Esophagus squamous epithelium (tissue), 5 donors: ENCODE results near the gene HSPA1L. TPM values are rescaled to one million over a fixed set of nuclear protein-coding genes. Genes with fewer than 3 reads are reported as not detected.
A peak's percentile ranks its signal among the peaks of the same experiment; 100 is the strongest.

ENCODE experiments used
- DNase-seq: peaks from one replicate; lab custom pipeline; 2025; lab: John Stamatoyannopoulos, UW
- H3K27ac ChIP-seq, 4 donors: fragments of 200-600 bp; sonication (generic); one replicate each; pipeline ENCODE4 v1.5.1; 2016 to 2019; ENCODE audit warnings: mild to moderate bottlenecking in 1 of 4
- H3K27me3 ChIP-seq, 4 donors: fragments of 200-600 bp; sonication (generic); 1 replicate in 3 of 4; 2 replicates in 1 of 4; pipeline versions ENCODE4 v1.5.1 to v1.6.0; 2017 to 2021; ENCODE audit warnings: antibody characterized with exemption in 1 of 4
- H3K36me3 ChIP-seq, 3 donors: fragments of 200-600 bp; sonication (generic); one replicate each; pipeline ENCODE4 v1.5.1; 2016 to 2019
- H3K4me1 ChIP-seq, 3 donors: fragments of 200-600 bp; sonication (generic); one replicate each; pipeline ENCODE4 v1.5.1; 2017 to 2019
- H3K4me3 ChIP-seq, 4 donors: fragments of 200-600 bp; sonication (generic); 1 replicate in 3 of 4; 2 replicates in 1 of 4; pipeline ENCODE4 v1.5.1; 2016 to 2019; ENCODE audit warnings: mild to moderate bottlenecking in 2 of 4, moderate library complexity in 1 of 4
- H3K9me3 ChIP-seq, 3 donors: fragments of 200-600 bp; sonication (generic); one replicate each; pipeline ENCODE4 v1.5.1; 2016 to 2019
- POLR2A ChIP-seq, 4 donors: fragments of 450-650 bp; IDR thresholded peaks; one replicate each; pipeline ENCODE4 v1.6.1; 2017; ENCODE audit warnings: antibody characterized with exemption in 4 of 4, mild to moderate bottlenecking in 4 of 4, moderate library complexity in 3 of 4
- WGBS, 2 donors: methylation state at CpG; one replicate each; pipeline ENCODE4 v1.1.5; 2018; 5-methylcytosine and 5-hydroxymethylcytosine counted together
- intact Hi-C: fragments of 100-400 bp; cut with DNase I; formaldehyde crosslinking; loops from one replicate; pipeline ENCODE4 v1.15.0; 2022
- total RNA-seq, 4 donors: library from RNA; depleted of rRNA; stranded (reverse); fragments of >200 nt; gene quantifications; one replicate each; pipeline ENCODE4 v1.1.0, GENCODE V29; 2016
- TF ChIP-seq, protein P1 (sequence below), 6 experiments: fragments of 450-650 bp in 4 of 6; fragments of 200-600 bp in 2 of 6; sonication (generic) in 2 of 6; IDR thresholded peaks; one replicate each; pipeline ENCODE4 v1.5.1; 2016 to 2019; ENCODE audit warnings: antibody characterized with exemption in 6 of 6, mild to moderate bottlenecking in 4 of 6, moderate library complexity in 4 of 6
- donor health status: DM: yes; HTN: yes; CAD: no.

The HSPA1L gene
- total RNA-seq, 4 donors from 2014 or later = 0.35 to 0.97 (median 0.57) TPM

DNA sequence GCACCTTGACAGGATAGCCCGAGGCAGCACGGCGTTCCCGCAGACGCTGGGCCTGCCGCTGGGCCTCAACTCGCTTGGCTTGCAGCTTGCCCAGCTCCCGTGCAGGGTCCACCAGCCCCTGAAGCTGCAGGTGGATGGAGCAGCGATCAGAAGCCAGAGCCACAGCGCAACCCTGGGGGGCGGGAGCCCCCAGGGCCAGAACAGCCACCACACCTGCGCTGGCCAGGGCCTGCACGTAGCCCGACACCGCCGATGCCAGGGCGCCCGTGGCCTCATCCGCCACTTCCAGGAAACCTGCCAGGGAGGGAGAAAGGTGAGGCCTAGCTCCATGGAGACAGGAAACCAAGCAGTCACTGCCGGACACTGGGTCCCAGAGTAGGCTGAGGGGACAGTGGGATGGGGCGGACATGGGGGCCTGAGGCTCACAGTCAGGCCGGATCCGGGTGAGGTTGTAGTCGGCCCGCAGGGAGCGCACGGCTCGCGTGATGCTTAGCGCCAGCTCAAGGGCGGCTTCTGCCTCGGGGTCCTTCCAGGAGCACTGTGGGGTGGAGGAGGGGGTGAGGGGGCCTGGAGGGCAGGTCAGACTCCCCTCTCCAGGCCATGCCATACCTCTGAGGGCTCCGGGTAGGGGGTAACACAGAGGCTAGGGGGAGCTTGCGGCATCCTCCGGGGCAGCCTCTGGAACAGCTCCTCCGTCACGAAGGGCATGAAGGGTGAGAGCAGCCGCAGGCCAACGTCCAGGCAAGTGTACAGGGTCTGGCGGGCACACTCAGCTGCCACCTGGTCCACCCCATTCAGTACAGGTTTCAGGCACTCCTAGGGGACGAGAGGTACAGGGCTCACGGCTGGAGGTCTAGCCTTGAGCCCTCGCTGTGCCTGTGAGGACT lies 35.8 kb downstream of the HSPA1L start:
- no peak overlapping the region for H3K4me3 ChIP-seq
- no peak overlapping the region for H3K27ac ChIP-seq
- peaks cover 17 to 66% (median 29%) of the 10 kb centered on the region in 3 donors for H3K36me3 ChIP-seq
- no peaks in the 10 kb centered on the region for H3K9me3 ChIP-seq
- intact Hi-C loops = no loop called here
- H3K4me1 ChIP-seq = peaks cover 13 to 32% (median 14%) of the 10 kb centered on the region in 3 donors
- H3K27me3 ChIP-seq = no peaks in the 10 kb centered on the region
- no peak for DNase-seq
- WGBS, 2 donors = 80 to 100% methylated on average over 1 of the region's 43 CpGs
- TF ChIP-seq, protein P1, sequence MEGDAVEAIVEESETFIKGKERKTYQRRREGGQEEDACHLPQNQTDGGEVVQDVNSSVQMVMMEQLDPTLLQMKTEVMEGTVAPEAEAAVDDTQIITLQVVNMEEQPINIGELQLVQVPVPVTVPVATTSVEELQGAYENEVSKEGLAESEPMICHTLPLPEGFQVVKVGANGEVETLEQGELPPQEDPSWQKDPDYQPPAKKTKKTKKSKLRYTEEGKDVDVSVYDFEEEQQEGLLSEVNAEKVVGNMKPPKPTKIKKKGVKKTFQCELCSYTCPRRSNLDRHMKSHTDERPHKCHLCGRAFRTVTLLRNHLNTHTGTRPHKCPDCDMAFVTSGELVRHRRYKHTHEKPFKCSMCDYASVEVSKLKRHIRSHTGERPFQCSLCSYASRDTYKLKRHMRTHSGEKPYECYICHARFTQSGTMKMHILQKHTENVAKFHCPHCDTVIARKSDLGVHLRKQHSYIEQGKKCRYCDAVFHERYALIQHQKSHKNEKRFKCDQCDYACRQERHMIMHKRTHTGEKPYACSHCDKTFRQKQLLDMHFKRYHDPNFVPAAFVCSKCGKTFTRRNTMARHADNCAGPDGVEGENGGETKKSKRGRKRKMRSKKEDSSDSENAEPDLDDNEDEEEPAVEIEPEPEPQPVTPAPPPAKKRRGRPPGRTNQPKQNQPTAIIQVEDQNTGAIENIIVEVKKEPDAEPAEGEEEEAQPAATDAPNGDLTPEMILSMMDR (IDR thresholded peaks at IDR 0.05) = no peak
- no peak for TF ChIP-seq POLR2A (IDR thresholded peaks at IDR 0.05)

DNA sequence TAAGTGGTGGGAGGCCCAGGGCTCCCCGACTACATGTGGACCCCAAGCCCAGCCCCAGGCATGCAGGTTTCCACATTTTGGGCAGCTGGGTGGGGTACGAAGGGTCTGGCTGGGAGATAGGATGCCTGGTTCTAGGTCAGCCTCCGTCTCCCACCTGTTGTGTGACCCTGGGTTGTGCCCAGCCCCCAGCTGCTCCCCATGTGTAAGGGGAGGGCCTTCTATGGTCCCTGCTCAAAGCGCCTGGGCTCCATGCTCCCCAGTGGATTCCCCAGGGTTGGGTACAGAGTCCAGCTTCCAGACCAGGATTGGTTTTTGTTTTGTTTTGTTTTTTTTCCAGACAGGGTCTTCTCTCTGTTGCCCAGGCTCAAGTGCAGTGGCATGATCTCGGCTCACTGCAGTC lies 36.9 kb downstream of the HSPA1L start:
- Histone ChIP-seq H3K36me3 (peaks cover 13 to 55% (median 26%) of the 10 kb centered on the region in 3 donors), H3K27me3 (no peaks in the 10 kb centered on the region), H3K27ac (peak overlapping the region in 1 of 4 donors; percentile 65), H3K4me3 (no peak overlapping the region), H3K9me3 (no peaks in the 10 kb centered on the region), H3K4me1 (peaks cover 13 to 32% (median 14%) of the 10 kb centered on the region in 3 donors)
- intact Hi-C loops = no loop called here
- no peak for DNase-seq
- no peak for TF ChIP-seq POLR2A (IDR thresholded peaks at IDR 0.05)
- TF ChIP-seq, protein P1 (IDR thresholded peaks at IDR 0.05) = no peak
- 86 to 96% methylated on average over 2 to 3 of the region's 5 CpGs for WGBS, 2 donors

DNA sequence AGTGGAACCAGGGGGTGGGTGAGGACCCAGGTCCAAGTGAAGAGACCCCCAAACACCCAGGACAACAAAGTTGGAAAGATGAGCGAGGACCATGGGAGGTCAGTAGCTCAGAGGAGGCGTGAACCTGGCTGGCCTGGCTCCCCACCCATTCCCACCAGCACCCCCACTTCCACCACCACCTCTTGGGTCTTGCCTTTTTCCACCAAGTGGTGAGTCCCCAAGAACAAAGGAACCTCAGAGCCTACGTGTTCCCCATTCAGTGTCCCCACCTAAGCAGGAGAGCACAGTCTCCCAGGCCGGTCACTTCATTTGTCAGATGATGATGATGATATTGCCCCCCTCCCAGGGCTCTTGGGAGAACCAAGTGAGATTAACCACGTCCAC lies 37.4 kb downstream of the HSPA1L start:
- TF ChIP-seq, protein P1 (IDR thresholded peaks at IDR 0.05) = no peak
- no peak for TF ChIP-seq POLR2A (IDR thresholded peaks at IDR 0.05)
- peak overlapping the region; percentile 45 to 73 (median 64) for H3K27ac ChIP-seq
- H3K9me3 ChIP-seq = no peaks in the 10 kb centered on the region
- peaks cover 13 to 50% (median 26%) of the 10 kb centered on the region in 3 donors for H3K36me3 ChIP-seq
- DNase-seq = no peak
- intact Hi-C loops = no loop called here
- peaks cover 13 to 32% (median 14%) of the 10 kb centered on the region in 3 donors for H3K4me1 ChIP-seq
- H3K4me3 ChIP-seq = no peak overlapping the region
- H3K27me3 ChIP-seq = no peaks in the 10 kb centered on the region
- 89% methylated on average over 4 to 5 of the region's 5 CpGs for WGBS, 2 donors

DNA sequence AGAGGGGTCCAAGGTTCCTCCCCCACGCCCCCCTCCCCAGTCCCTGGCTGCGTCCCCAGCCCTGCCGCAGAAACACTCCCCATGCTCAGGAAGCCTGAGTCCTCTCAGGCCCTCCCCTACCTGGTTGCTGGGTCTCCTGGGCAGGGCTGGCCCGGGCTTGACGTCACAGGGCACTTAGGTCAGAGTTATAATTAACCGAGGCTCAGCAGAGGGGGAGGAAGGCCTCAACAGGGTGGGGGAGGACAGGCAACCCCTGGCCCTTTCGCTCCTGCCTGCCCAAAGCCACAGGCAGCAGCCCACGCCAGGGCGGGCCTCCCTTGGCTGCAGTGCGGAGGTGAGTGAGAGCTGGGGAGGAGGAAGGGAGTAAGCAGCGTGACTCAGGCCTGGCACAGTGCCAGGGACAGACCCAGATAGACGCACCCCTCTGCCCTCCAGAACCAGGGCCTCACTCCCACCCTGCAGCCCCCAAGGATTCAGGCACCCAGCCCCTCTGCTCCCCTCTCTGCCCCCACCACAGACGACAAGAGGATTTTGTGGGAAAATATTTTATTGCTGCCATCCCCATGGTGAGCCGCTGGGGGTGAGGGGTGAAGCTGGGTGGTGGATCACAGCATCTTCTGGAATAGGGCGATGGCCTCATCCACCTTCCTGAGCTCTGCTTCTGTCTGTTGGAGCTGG lies 38.0 kb downstream of the HSPA1L start, which contains the start of gene VWA7:
Gene VWA7 (minus strand): TSS at position 340 of the 678 bp plus-strand sequence. CDS start 549 bp downstream, outside the sequence.
- Histone ChIP-seq H3K27ac (peak within 1 kb of the TSS; percentile 45 to 73 (median 64)), H3K36me3 (peaks cover 13 to 44% (median 26%) of the 10 kb centered on the region in 3 donors), H3K4me1 (peaks cover 13 to 32% (median 14%) of the 10 kb centered on the region in 3 donors), H3K27me3 (no peaks in the 10 kb centered on the region), H3K4me3 (peak within 1 kb of the TSS in 1 of 4 donors; percentile 45), H3K9me3 (no peaks in the 10 kb centered on the region)
- intact Hi-C loops = no loop called here
- 29 to 100% methylated on average over 1 to 3 of the region's 15 CpGs for WGBS, 2 donors
- TF ChIP-seq, protein P1 (IDR thresholded peaks at IDR 0.05) = no peak
- peak in 1 of 4 donors; percentile 26 for TF ChIP-seq POLR2A (IDR thresholded peaks at IDR 0.05)
- DNase-seq = no peak
